Astrocyte (in vitro differentiated cells and primary cell): ENCODE data around the gene UPK3BL2.
"Not testable (repeated sequence)": the region's sequence is repeated elsewhere in the genome, so short reads cannot be mapped to it uniquely, and the experiment has no call there.

Experiments used
- CTCF ChIP-seq: IDR thresholded peaks from 2 replicates; pipeline ENCODE4 v1.5.1; 2011; ENCODE audit warnings: low read depth, mild to moderate bottlenecking, inconsistent platforms, low read length, moderate library complexity; ENCODE audit not compliant: insufficient read depth
- EZH2 ChIP-seq: IDR thresholded peaks from 2 replicates; pipeline ENCODE4 v1.6.1; 2012; ENCODE audit warnings: mild to moderate bottlenecking, low read length, inconsistent platforms; ENCODE audit not compliant: insufficient read depth

- not testable (repeated sequence) for TF ChIP-seq CTCF, EZH2
Observed at GRCh38 chr7:102493220-102493935, 50.1 kb downstream of the UPK3BL2 start.
